ENCODE results near the gene FXYD7.

Gene FXYD7

GRCh38 chr19:35176181-35176570, 33.1 kb downstream of the FXYD7 start:
- H2BK12ac ChIP-seq (ENCODE audit: low read length): no peak overlapping the region

GRCh38 chr19:35177377-35178274, 34.6 kb downstream of the FXYD7 start:
- Histone ChIP-seq H3K27ac (ENCODE audit: low read depth, low read length) (no peak overlapping the region), H4K12ac (ENCODE audit: low read depth, low read length) (no peak overlapping the region), H3K36me3 (ENCODE audit: control insufficient read depth in 1 of 2, insufficient read depth in 2 of 2, low read length in 2 of 2) (no peaks in the 10 kb centered on the region), H3K79me1 (ENCODE audit: low read length) (no peaks in the 10 kb centered on the region), H3K4me2 (ENCODE audit: low read length) (no peak overlapping the region), H3K79me2 (ENCODE audit: control insufficient read depth, insufficient read depth, low read length, poor library complexity) (no peaks in the 10 kb centered on the region), H3K27me3 (ENCODE audit: insufficient read depth, low read length) (no peaks in the 10 kb centered on the region), H2AK5ac (ENCODE audit: low read length) (no peak overlapping the region), H3K4ac (ENCODE audit: low read depth, low read length) (no peak overlapping the region), H2AFZ (ENCODE audit: insufficient read depth, low read length, poor library complexity) (no peak overlapping the region), H2BK120ac (ENCODE audit: insufficient read depth, low read length, poor library complexity) (no peak overlapping the region), H3K4me1 (ENCODE audit: control insufficient read depth in 1 of 2, insufficient read depth in 2 of 2, low read length in 2 of 2) (no peaks in the 10 kb centered on the region), H2BK5ac (ENCODE audit: low read depth, low read length, poor library complexity) (no peak overlapping the region), H3K9ac (ENCODE audit: low read length) (no peak overlapping the region), H3K4me3 (ENCODE audit: low read depth, low read length) (no peak overlapping the region), H4K91ac (ENCODE audit: low read depth, low read length) (no peak overlapping the region), H3K23ac (ENCODE audit: low read length) (no peak overlapping the region), H3K9me3 (ENCODE audit: insufficient read depth, low read depth, low read length) (peaks cover 5% of the 10 kb centered on the region), H3K18ac (ENCODE audit: low read length) (no peak overlapping the region), H2BK12ac (ENCODE audit: low read length) (no peak overlapping the region), H4K8ac (ENCODE audit: low read depth, low read length) (no peak overlapping the region), H3K14ac (ENCODE audit: low read length) (no peak overlapping the region)
- DNase-seq: no peak
- WGBS (ENCODE audit: extremely low coverage, insufficient coverage, insufficient read length): no CpG with 5 or more reads among the region's 7 CpGs

More at GRCh38 chr19:35176181-35176570, 33.1 kb downstream of the FXYD7 start:
- Histone ChIP-seq H2AFZ (ENCODE audit: insufficient read depth, low read length, poor library complexity) (no peak overlapping the region), H3K4me3 (ENCODE audit: low read depth, low read length) (no peak overlapping the region), H3K9ac (ENCODE audit: low read length) (no peak overlapping the region), H3K27ac (ENCODE audit: low read depth, low read length) (no peak overlapping the region), H4K12ac (ENCODE audit: low read depth, low read length) (no peak overlapping the region), H3K9me3 (ENCODE audit: insufficient read depth, low read depth, low read length) (peaks cover 2% of the 10 kb centered on the region), H3K14ac (ENCODE audit: low read length) (no peak overlapping the region), H3K79me1 (ENCODE audit: low read length) (no peaks in the 10 kb centered on the region), H3K18ac (ENCODE audit: low read length) (no peak overlapping the region), H3K36me3 (ENCODE audit: control insufficient read depth in 1 of 2, insufficient read depth in 2 of 2, low read length in 2 of 2) (no peaks in the 10 kb centered on the region), H4K91ac (ENCODE audit: low read depth, low read length) (no peak overlapping the region), H3K79me2 (ENCODE audit: control insufficient read depth, insufficient read depth, low read length, poor library complexity) (no peaks in the 10 kb centered on the region), H3K4ac (ENCODE audit: low read depth, low read length) (no peak overlapping the region), H2BK120ac (ENCODE audit: insufficient read depth, low read length, poor library complexity) (no peak overlapping the region), H2AK5ac (ENCODE audit: low read length) (no peak overlapping the region), H3K4me2 (ENCODE audit: low read length) (no peak overlapping the region), H3K23ac (ENCODE audit: low read length) (no peak overlapping the region), H3K27me3 (ENCODE audit: insufficient read depth, low read length) (no peaks in the 10 kb centered on the region), H3K4me1 (ENCODE audit: control insufficient read depth in 1 of 2, insufficient read depth in 2 of 2, low read length in 2 of 2) (no peaks in the 10 kb centered on the region), H4K8ac (ENCODE audit: low read depth, low read length) (no peak overlapping the region), H2BK5ac (ENCODE audit: low read depth, low read length, poor library complexity) (no peak overlapping the region)
- DNase-seq: no peak
- no CpG with 5 or more reads among the region's 3 CpGs for WGBS (ENCODE audit: extremely low coverage, insufficient coverage, insufficient read length)

- Histone ChIP-seq H4K91ac (ENCODE audit: low read depth, low read length) (no peak overlapping the region), H2BK5ac (ENCODE audit: low read depth, low read length, poor library complexity) (no peak overlapping the region), H3K79me1 (ENCODE audit: low read length) (no peaks in the 10 kb centered on the region), H3K27me3 (ENCODE audit: insufficient read depth, low read length) (no peaks in the 10 kb centered on the region), H3K4me2 (ENCODE audit: low read length) (no peak overlapping the region), H3K4me3 (ENCODE audit: low read depth, low read length) (no peak overlapping the region), H3K27ac (ENCODE audit: low read depth, low read length) (no peak overlapping the region), H3K36me3 (ENCODE audit: control insufficient read depth in 1 of 2, insufficient read depth in 2 of 2, low read length in 2 of 2) (no peaks in the 10 kb centered on the region), H3K4ac (ENCODE audit: low read depth, low read length) (no peak overlapping the region), H3K18ac (ENCODE audit: low read length) (no peak overlapping the region), H2AFZ (ENCODE audit: insufficient read depth, low read length, poor library complexity) (no peak overlapping the region), H3K14ac (ENCODE audit: low read length) (no peak overlapping the region), H3K9me3 (ENCODE audit: insufficient read depth, low read depth, low read length) (peaks cover 4% of the 10 kb centered on the region), H3K9ac (ENCODE audit: low read length) (no peak overlapping the region), H2BK12ac (ENCODE audit: low read length) (no peak overlapping the region), H4K12ac (ENCODE audit: low read depth, low read length) (no peak overlapping the region), H4K8ac (ENCODE audit: low read depth, low read length) (no peak overlapping the region), H3K23ac (ENCODE audit: low read length) (no peak overlapping the region), H2AK5ac (ENCODE audit: low read length) (no peak overlapping the region), H2BK120ac (ENCODE audit: insufficient read depth, low read length, poor library complexity) (no peak overlapping the region), H3K4me1 (ENCODE audit: control insufficient read depth in 1 of 2, insufficient read depth in 2 of 2, low read length in 2 of 2) (no peaks in the 10 kb centered on the region), H3K79me2 (ENCODE audit: control insufficient read depth, insufficient read depth, low read length, poor library complexity) (no peaks in the 10 kb centered on the region)
- no CpG with 5 or more reads among the region's 2 CpGs for WGBS (ENCODE audit: extremely low coverage, insufficient coverage, insufficient read length)
- DNase-seq: no peak
Observed at GRCh38 chr19:35178701-35179100, 35.6 kb downstream of the FXYD7 start.

GRCh38 chr19:35179830-35180229, 36.8 kb downstream of the FXYD7 start:
- Histone ChIP-seq H2AFZ (ENCODE audit: insufficient read depth, low read length, poor library complexity) (no peak overlapping the region), H3K79me2 (ENCODE audit: control insufficient read depth, insufficient read depth, low read length, poor library complexity) (no peaks in the 10 kb centered on the region), H3K79me1 (ENCODE audit: low read length) (no peaks in the 10 kb centered on the region), H2BK5ac (ENCODE audit: low read depth, low read length, poor library complexity) (no peak overlapping the region), H3K27ac (ENCODE audit: low read depth, low read length) (no peak overlapping the region), H3K27me3 (ENCODE audit: insufficient read depth, low read length) (no peaks in the 10 kb centered on the region), H3K4me1 (ENCODE audit: control insufficient read depth in 1 of 2, insufficient read depth in 2 of 2, low read length in 2 of 2) (no peaks in the 10 kb centered on the region), H2BK120ac (ENCODE audit: insufficient read depth, low read length, poor library complexity) (no peak overlapping the region), H3K4me3 (ENCODE audit: low read depth, low read length) (no peak overlapping the region), H3K23ac (ENCODE audit: low read length) (no peak overlapping the region), H4K91ac (ENCODE audit: low read depth, low read length) (no peak overlapping the region), H4K12ac (ENCODE audit: low read depth, low read length) (no peak overlapping the region), H3K18ac (ENCODE audit: low read length) (no peak overlapping the region), H3K4ac (ENCODE audit: low read depth, low read length) (no peak overlapping the region), H3K9ac (ENCODE audit: low read length) (no peak overlapping the region), H2AK5ac (ENCODE audit: low read length) (no peak overlapping the region), H3K9me3 (ENCODE audit: insufficient read depth, low read depth, low read length) (peaks cover 4% of the 10 kb centered on the region), H2BK12ac (ENCODE audit: low read length) (no peak overlapping the region), H4K8ac (ENCODE audit: low read depth, low read length) (no peak overlapping the region), H3K36me3 (ENCODE audit: control insufficient read depth in 1 of 2, insufficient read depth in 2 of 2, low read length in 2 of 2) (no peaks in the 10 kb centered on the region), H3K14ac (ENCODE audit: low read length) (no peak overlapping the region), H3K4me2 (ENCODE audit: low read length) (no peak overlapping the region)
- DNase-seq: no peak
- no CpG with 5 or more reads among the region's 3 CpGs for WGBS (ENCODE audit: extremely low coverage, insufficient coverage, insufficient read length)

Measured in trophoblast cell (in vitro differentiated cells and primary cell).